Loucy (cell line): ENCODE results near the gene NBEA.

Experiments
- CTCF ChIP-seq: fragments of 200-600 bp; sonication (generic); conservative IDR thresholded peaks from 2 replicates; pipeline ENCODE4 v1.5.1; 2014; ENCODE audit warnings: mild to moderate bottlenecking, antibody characterized with exemption, low read length
- EZH2phosphoT487 ChIP-seq: fragments of 200-600 bp; IDR thresholded peaks from 2 replicates; pipeline ENCODE4 v1.6.1; 2018; ENCODE audit warnings: antibody characterized with exemption, mild to moderate bottlenecking, moderate library complexity, borderline replicate concordance

- TF ChIP-seq CTCF (no peak), EZH2phosphoT487 (no peak)
Observed at GRCh38 chr13:35470671-35471661, 528.9 kb downstream of the NBEA start.
